ENCODE data around the gene TBC1D30.

Gene TBC1D30

DNA sequence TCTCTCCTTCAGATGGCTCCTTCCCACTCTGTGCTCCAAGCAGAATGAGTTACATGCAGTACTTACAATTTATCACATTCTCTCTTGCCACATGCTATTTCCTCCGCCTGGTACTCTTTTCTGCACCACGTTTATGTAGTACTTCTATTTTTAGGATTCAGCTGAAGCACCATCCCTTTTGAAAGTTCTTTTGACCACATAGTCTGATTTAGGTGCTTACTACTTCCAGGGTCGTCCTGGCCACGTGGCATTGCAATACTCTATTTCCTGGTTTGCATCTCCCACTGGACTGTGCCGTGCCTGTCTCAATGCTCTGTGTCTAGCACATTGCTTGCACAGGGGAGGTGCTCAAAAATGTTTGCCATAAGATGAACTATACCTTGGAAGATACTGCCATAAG lies 16.3 kb upstream of the TBC1D30 start:
- H3K27me3 ChIP-seq (ENCODE audit: control insufficient read depth, low read length): 0 out of 2 replicates have a peak, but pooled peaks cover 2% of the 10 kb centered on the region

DNA sequence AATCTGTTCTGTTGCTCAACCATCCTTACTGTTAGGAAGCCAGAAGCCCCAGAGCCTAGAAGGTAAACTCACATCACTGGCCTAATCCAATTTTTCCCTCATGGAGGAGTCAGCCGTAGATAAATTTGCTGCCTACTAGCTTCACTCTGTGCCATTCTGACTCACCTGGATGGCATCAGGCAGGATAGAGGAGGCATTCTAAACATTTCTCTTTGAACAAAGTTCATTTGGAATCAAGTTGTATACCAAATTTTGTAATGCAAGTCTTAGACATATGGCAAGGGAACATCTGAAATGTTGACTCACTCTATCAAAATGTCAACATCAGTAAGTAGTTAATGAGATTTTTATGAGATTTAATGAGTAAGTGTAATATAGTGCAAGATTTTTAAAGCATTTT lies 13.6 kb upstream of the TBC1D30 start:
- no peaks in the 10 kb centered on the region for H3F3A ChIP-seq (ENCODE audit: control insufficient read depth, insufficient read depth)
- no peak overlapping the region for H3K27ac ChIP-seq (ENCODE audit: low read depth, low read length)
- TF ChIP-seq, protein P1, sequence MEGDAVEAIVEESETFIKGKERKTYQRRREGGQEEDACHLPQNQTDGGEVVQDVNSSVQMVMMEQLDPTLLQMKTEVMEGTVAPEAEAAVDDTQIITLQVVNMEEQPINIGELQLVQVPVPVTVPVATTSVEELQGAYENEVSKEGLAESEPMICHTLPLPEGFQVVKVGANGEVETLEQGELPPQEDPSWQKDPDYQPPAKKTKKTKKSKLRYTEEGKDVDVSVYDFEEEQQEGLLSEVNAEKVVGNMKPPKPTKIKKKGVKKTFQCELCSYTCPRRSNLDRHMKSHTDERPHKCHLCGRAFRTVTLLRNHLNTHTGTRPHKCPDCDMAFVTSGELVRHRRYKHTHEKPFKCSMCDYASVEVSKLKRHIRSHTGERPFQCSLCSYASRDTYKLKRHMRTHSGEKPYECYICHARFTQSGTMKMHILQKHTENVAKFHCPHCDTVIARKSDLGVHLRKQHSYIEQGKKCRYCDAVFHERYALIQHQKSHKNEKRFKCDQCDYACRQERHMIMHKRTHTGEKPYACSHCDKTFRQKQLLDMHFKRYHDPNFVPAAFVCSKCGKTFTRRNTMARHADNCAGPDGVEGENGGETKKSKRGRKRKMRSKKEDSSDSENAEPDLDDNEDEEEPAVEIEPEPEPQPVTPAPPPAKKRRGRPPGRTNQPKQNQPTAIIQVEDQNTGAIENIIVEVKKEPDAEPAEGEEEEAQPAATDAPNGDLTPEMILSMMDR (IDR thresholded peaks at IDR 0.05; ENCODE audit: low read depth, low read length, poor library complexity, severe bottlenecking): no peak
- TF ChIP-seq EZH2phosphoT487 (IDR thresholded peaks at IDR 0.05; ENCODE audit: borderline replicate concordance, low read length): no peak
- 0 out of 2 replicates have a peak, but pooled peaks cover 2% of the 10 kb centered on the region for H3K27me3 ChIP-seq (ENCODE audit: control insufficient read depth, low read length)
- peaks cover 3% of the 10 kb centered on the region; the same call in 1 of the 2 replicates for H3K4me1 ChIP-seq (ENCODE audit: control insufficient read depth, low read length)
- H3K4me3 ChIP-seq (ENCODE audit: low read length): no peak overlapping the region
- H3K9me3 ChIP-seq (ENCODE audit: control insufficient read depth, insufficient read depth, low read length): no peaks in the 10 kb centered on the region
- no peaks in the 10 kb centered on the region for H3K9me2 ChIP-seq (replicated peaks; ENCODE audit: control insufficient read depth, low read length)
- H3K79me2 ChIP-seq (ENCODE audit: control insufficient read depth, low read length): no peaks in the 10 kb centered on the region
- H3K36me3 ChIP-seq (ENCODE audit: control insufficient read depth, low read length): no peaks in the 10 kb centered on the region
- H3K4me2 ChIP-seq (ENCODE audit: low read length): no peak overlapping the region
- no peaks in the 10 kb centered on the region for H4K20me1 ChIP-seq (ENCODE audit: control insufficient read depth, insufficient read depth, low read depth, low read length)

More for the DNA sequence above, 16.3 kb upstream of the TBC1D30 start:
- H4K20me1 ChIP-seq (ENCODE audit: control insufficient read depth, insufficient read depth, low read depth, low read length): no peaks in the 10 kb centered on the region
- H3K9me2 ChIP-seq (replicated peaks; ENCODE audit: control insufficient read depth, low read length): no peaks in the 10 kb centered on the region
- H3K36me3 ChIP-seq (ENCODE audit: control insufficient read depth, low read length): no peaks in the 10 kb centered on the region
- H3K4me3 ChIP-seq (ENCODE audit: low read length): no peak overlapping the region
- H3K9me3 ChIP-seq (ENCODE audit: control insufficient read depth, insufficient read depth, low read length): no peaks in the 10 kb centered on the region
- H3K4me1 ChIP-seq (ENCODE audit: control insufficient read depth, low read length): peaks cover 3% of the 10 kb centered on the region; the same call in 1 of the 2 replicates
- TF ChIP-seq EZH2phosphoT487 (IDR thresholded peaks at IDR 0.05; ENCODE audit: borderline replicate concordance, low read length): no peak
- TF ChIP-seq, protein P1 (IDR thresholded peaks at IDR 0.05; ENCODE audit: low read depth, low read length, poor library complexity, severe bottlenecking): no peak
- no peaks in the 10 kb centered on the region for H3F3A ChIP-seq (ENCODE audit: control insufficient read depth, insufficient read depth)
- H3K4me2 ChIP-seq (ENCODE audit: low read length): no peak overlapping the region
- H3K79me2 ChIP-seq (ENCODE audit: control insufficient read depth, low read length): no peaks in the 10 kb centered on the region
- H3K27ac ChIP-seq (ENCODE audit: low read depth, low read length): no peak overlapping the region

DNA sequence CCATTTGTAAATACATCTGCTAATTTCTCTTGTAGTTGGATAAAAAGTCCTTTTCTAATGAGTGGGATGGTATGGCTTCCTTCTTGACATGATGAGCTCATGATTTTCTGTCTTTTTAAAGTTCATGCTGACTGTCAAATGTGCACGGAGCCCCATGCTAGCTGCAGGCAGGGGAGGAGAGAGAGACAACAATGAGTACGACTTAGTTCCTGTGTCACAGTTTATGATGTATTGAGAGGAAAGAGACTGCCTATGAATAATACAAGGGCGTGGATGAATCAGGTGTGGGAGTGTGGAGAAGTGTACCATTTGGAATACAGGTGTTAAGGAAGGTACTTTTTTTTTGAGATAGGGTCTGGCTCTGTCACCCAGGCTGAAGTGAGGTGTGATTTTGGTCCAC lies 10.7 kb upstream of the TBC1D30 start:
- H3K27ac ChIP-seq (ENCODE audit: low read depth, low read length): no peak overlapping the region
- no peaks in the 10 kb centered on the region for H4K20me1 ChIP-seq (ENCODE audit: control insufficient read depth, insufficient read depth, low read depth, low read length)
- no peaks in the 10 kb centered on the region for H3K79me2 ChIP-seq (ENCODE audit: control insufficient read depth, low read length)
- no peaks in the 10 kb centered on the region for H3K4me1 ChIP-seq (ENCODE audit: control insufficient read depth, low read length)
- H3K27me3 ChIP-seq (ENCODE audit: control insufficient read depth, low read length): 0 out of 2 replicates have a peak, but pooled peaks cover 2% of the 10 kb centered on the region
- no peak overlapping the region for H3K4me3 ChIP-seq (ENCODE audit: low read length)
- no peaks in the 10 kb centered on the region for H3K9me3 ChIP-seq (ENCODE audit: control insufficient read depth, insufficient read depth, low read length)
- no peaks in the 10 kb centered on the region for H3K9me2 ChIP-seq (replicated peaks; ENCODE audit: control insufficient read depth, low read length)
- no peaks in the 10 kb centered on the region for H3K36me3 ChIP-seq (ENCODE audit: control insufficient read depth, low read length)
- H3K4me2 ChIP-seq (ENCODE audit: low read length): no peak overlapping the region
- TF ChIP-seq, protein P1 (IDR thresholded peaks at IDR 0.05; ENCODE audit: low read depth, low read length, poor library complexity, severe bottlenecking): no peak
- no peak for TF ChIP-seq EZH2phosphoT487 (IDR thresholded peaks at IDR 0.05; ENCODE audit: borderline replicate concordance, low read length)
- H3F3A ChIP-seq (ENCODE audit: control insufficient read depth, insufficient read depth): no peaks in the 10 kb centered on the region

All from DOHH2 (cell line).